ENCODE results near the gene TMC3.

DNA sequence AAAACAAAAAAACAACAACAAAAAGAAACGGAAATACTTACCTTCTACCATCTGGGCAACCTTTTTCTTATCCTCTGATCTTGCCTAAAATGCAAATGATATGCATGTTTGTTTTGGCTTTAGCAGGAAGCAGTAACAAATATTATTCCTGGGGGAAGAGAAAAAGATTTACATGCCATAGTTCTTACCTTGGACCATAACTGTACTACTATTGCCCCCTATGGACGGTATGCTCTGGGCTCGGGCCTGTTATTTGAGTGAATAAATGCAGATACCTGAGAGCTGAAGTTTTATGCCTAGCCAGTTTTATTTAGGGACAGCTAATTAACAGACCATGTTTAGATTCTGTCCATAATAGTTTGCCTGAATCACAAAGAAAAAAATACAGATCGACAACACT, 37.4 kb downstream of the TMC3 start:
- TF ChIP-seq EZH2 (IDR thresholded peaks at IDR 0.05; ENCODE audit: borderline replicate concordance) = no peak
- TF ChIP-seq, protein P1, sequence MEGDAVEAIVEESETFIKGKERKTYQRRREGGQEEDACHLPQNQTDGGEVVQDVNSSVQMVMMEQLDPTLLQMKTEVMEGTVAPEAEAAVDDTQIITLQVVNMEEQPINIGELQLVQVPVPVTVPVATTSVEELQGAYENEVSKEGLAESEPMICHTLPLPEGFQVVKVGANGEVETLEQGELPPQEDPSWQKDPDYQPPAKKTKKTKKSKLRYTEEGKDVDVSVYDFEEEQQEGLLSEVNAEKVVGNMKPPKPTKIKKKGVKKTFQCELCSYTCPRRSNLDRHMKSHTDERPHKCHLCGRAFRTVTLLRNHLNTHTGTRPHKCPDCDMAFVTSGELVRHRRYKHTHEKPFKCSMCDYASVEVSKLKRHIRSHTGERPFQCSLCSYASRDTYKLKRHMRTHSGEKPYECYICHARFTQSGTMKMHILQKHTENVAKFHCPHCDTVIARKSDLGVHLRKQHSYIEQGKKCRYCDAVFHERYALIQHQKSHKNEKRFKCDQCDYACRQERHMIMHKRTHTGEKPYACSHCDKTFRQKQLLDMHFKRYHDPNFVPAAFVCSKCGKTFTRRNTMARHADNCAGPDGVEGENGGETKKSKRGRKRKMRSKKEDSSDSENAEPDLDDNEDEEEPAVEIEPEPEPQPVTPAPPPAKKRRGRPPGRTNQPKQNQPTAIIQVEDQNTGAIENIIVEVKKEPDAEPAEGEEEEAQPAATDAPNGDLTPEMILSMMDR (IDR thresholded peaks at IDR 0.05; ENCODE audit: poor library complexity) = peak; percentile 21

Measured in hepatocyte (in vitro differentiated cells).